DND-41 (cell line): ENCODE data around the gene EHD1.

Source experiments
- CTCF ChIP-seq: IDR thresholded peaks from 2 replicates; pipeline ENCODE4 v1.5.1; 2012; ENCODE audit warnings: borderline replicate concordance, low read length, moderate library complexity, mild to moderate bottlenecking; ENCODE audit not compliant: poor library complexity, severe bottlenecking; ENCODE audit errors: extremely low read depth
- EZH2 ChIP-seq: IDR thresholded peaks from 3 replicates; pipeline ENCODE4 v1.6.1; 2012; ENCODE audit warnings: borderline replicate concordance, low read depth, mild to moderate bottlenecking, moderate library complexity, low read length, inconsistent platforms; ENCODE audit not compliant: severe bottlenecking

- TF ChIP-seq CTCF (no peak), EZH2 (no peak)
Observed at GRCh38 chr11:64914123-64914522, 35.7 kb upstream of the EHD1 start.
